HFF-Myc (cell line): ENCODE measurements around the gene DMP1.
A peak's percentile ranks its signal among the peaks of the same experiment; 100 is the strongest.

Source experiments
- DNase-seq: peaks from one replicate; pipeline ENCODE4 v3.0.0-alpha.2; 2011; ENCODE audit warnings: low read depth; ENCODE audit errors: extremely low read depth
- H3K4me3 ChIP-seq: replicated peaks from 2 replicates; pipeline ENCODE4 v1.5.1; 2011; ENCODE audit warnings: low read depth, mild to moderate bottlenecking, control low read depth, low read length
- CTCF ChIP-seq: IDR thresholded peaks from 2 replicates; pipeline ENCODE4 v1.5.1; 2012; ENCODE audit warnings: mild to moderate bottlenecking, low read depth, low read length, control low read depth; ENCODE audit errors: missing control alignments

DMP1 gene

GRCh38 chr4:87622303-87622702, 27.8 kb upstream of the DMP1 start:
- no peak for TF ChIP-seq CTCF
- no peak for DNase-seq
- no peak overlapping the region for H3K4me3 ChIP-seq

GRCh38 chr4:87624698-87625097, 25.4 kb upstream of the DMP1 start:
- DNase-seq: no peak
- H3K4me3 ChIP-seq: no peak overlapping the region
- no peak for TF ChIP-seq CTCF

GRCh38 chr4:87631668-87632067, 18.4 kb upstream of the DMP1 start:
- DNase-seq: no peak
- TF ChIP-seq CTCF: no peak
- H3K4me3 ChIP-seq: no peak overlapping the region

GRCh38 chr4:87632469-87632868, 17.6 kb upstream of the DMP1 start:
- no peak for TF ChIP-seq CTCF
- DNase-seq: no peak
- H3K4me3 ChIP-seq: no peak overlapping the region

- peak; percentile 17 for DNase-seq
These were observed 16.8 kb upstream of the DMP1 start for GRCh38 chr4:87633243-87633642.

GRCh38 chr4:87644286-87644685, 5.8 kb upstream of the DMP1 start:
- H3K4me3 ChIP-seq: no peak overlapping the region
- DNase-seq: no peak
- no peak for TF ChIP-seq CTCF

More at GRCh38 chr4:87633243-87633642, 16.8 kb upstream of the DMP1 start:
- H3K4me3 ChIP-seq: no peak overlapping the region
- TF ChIP-seq CTCF: no peak

GRCh38 chr4:87650938-87651337, 858 bp downstream of the DMP1 start:
- H3K4me3 ChIP-seq: no peak overlapping the region
- TF ChIP-seq CTCF: no peak
- no peak for DNase-seq
